ENCODE measurements around the gene NRGN.

- no peak for TF ChIP-seq RNF2 (IDR thresholded peaks at IDR 0.05; ENCODE audit: borderline replicate concordance, low read depth, low read length, missing control alignments, poor library complexity, severe bottlenecking)
- TF ChIP-seq, protein P1, sequence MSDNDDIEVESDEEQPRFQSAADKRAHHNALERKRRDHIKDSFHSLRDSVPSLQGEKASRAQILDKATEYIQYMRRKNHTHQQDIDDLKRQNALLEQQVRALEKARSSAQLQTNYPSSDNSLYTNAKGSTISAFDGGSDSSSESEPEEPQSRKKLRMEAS (IDR thresholded peaks at IDR 0.05): no peak
- TF ChIP-seq YY1 (IDR thresholded peaks at IDR 0.05; ENCODE audit: low read depth, low read length): no peak
Measured at GRCh38 chr11:124712392-124712791, 27.4 kb upstream of the NRGN start.
